ENCODE measurements around the gene KIF16B.

The KIF16B gene

GRCh38 chr20:16609066-16609465 lies 35.8 kb upstream of the KIF16B start:
- Histone ChIP-seq H3K36me3 (ENCODE audit: insufficient read depth, low read length) (no peaks in the 10 kb centered on the region), H3K9ac (ENCODE audit: low read depth, low read length) (no peak overlapping the region), H2AFZ (ENCODE audit: low read depth, low read length) (no peak overlapping the region), H3K79me2 (ENCODE audit: insufficient read depth, low read length) (no peaks in the 10 kb centered on the region), H3K9me3 (ENCODE audit: insufficient read depth, low read length, severe bottlenecking) (no peaks in the 10 kb centered on the region), H3K4me3 (ENCODE audit: low read depth in 1 of 2, low read length in 2 of 2) (no peak overlapping the region), H3K27ac (ENCODE audit: low read length) (no peak overlapping the region), H4K20me1 (ENCODE audit: insufficient read depth, low read length) (no peaks in the 10 kb centered on the region), H3K4me1 (ENCODE audit: insufficient read depth, low read length) (no peaks in the 10 kb centered on the region), H3K27me3 (ENCODE audit: insufficient read depth, low read length, poor library complexity) (no peaks in the 10 kb centered on the region), H3K4me2 (ENCODE audit: insufficient read depth, low read length) (no peak overlapping the region)
- DNase-seq (no peak), ATAC-seq (ENCODE audit: insufficient read depth, low read depth) (no peak)
- no peak for TF ChIP-seq EZH2 (IDR thresholded peaks at IDR 0.05; ENCODE audit: borderline replicate concordance, low read depth, low read length, severe bottlenecking)
- TF ChIP-seq, protein P1, sequence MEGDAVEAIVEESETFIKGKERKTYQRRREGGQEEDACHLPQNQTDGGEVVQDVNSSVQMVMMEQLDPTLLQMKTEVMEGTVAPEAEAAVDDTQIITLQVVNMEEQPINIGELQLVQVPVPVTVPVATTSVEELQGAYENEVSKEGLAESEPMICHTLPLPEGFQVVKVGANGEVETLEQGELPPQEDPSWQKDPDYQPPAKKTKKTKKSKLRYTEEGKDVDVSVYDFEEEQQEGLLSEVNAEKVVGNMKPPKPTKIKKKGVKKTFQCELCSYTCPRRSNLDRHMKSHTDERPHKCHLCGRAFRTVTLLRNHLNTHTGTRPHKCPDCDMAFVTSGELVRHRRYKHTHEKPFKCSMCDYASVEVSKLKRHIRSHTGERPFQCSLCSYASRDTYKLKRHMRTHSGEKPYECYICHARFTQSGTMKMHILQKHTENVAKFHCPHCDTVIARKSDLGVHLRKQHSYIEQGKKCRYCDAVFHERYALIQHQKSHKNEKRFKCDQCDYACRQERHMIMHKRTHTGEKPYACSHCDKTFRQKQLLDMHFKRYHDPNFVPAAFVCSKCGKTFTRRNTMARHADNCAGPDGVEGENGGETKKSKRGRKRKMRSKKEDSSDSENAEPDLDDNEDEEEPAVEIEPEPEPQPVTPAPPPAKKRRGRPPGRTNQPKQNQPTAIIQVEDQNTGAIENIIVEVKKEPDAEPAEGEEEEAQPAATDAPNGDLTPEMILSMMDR (IDR thresholded peaks at IDR 0.05; ENCODE audit: borderline replicate concordance, extremely low read depth, low read length, poor library complexity, severe bottlenecking): no peak

DNA sequence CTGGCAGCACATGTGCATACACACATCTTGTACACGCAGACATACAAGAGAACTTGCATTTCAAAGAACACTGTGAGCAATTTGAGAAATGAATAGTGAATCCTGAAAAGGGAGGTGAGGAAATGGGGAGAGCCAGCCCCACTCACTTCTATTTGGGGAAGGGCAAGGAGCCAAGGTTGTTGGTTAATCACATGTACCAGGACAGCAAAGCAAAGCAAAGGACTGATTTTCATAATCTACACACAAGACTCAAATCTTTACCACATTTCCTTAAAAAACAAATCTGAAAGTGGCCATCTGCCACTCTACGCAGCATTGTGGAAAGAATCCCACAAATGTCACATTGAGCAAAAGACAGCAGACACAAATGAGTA lies 35.0 kb upstream of the KIF16B start:
- Histone ChIP-seq H4K20me1 (ENCODE audit: insufficient read depth, low read length) (no peaks in the 10 kb centered on the region), H3K36me3 (ENCODE audit: insufficient read depth, low read length) (no peaks in the 10 kb centered on the region), H3K27me3 (ENCODE audit: insufficient read depth, low read length, poor library complexity) (no peaks in the 10 kb centered on the region), H3K27ac (ENCODE audit: low read length) (no peak overlapping the region), H3K4me1 (ENCODE audit: insufficient read depth, low read length) (no peaks in the 10 kb centered on the region), H3K4me3 (ENCODE audit: low read depth in 1 of 2, low read length in 2 of 2) (no peak overlapping the region), H3K79me2 (ENCODE audit: insufficient read depth, low read length) (no peaks in the 10 kb centered on the region), H2AFZ (ENCODE audit: low read depth, low read length) (no peak overlapping the region), H3K9ac (ENCODE audit: low read depth, low read length) (no peak overlapping the region), H3K4me2 (ENCODE audit: insufficient read depth, low read length) (no peak overlapping the region), H3K9me3 (ENCODE audit: insufficient read depth, low read length, severe bottlenecking) (no peaks in the 10 kb centered on the region)
- DNase-seq: no peak
- no peak for ATAC-seq (ENCODE audit: insufficient read depth, low read depth)
- TF ChIP-seq EZH2 (IDR thresholded peaks at IDR 0.05; ENCODE audit: borderline replicate concordance, low read depth, low read length, severe bottlenecking): no peak
- TF ChIP-seq, protein P1 (IDR thresholded peaks at IDR 0.05; ENCODE audit: borderline replicate concordance, extremely low read depth, low read length, poor library complexity, severe bottlenecking): no peak

GRCh38 chr20:16607364-16608276 lies 34.4 kb upstream of the KIF16B start:
- no peaks in the 10 kb centered on the region for H3K36me3 ChIP-seq (ENCODE audit: insufficient read depth, low read length)
- DNase-seq (no peak), ATAC-seq (ENCODE audit: insufficient read depth, low read depth) (no peak)
- TF ChIP-seq EZH2 (IDR thresholded peaks at IDR 0.05; ENCODE audit: borderline replicate concordance, low read depth, low read length, severe bottlenecking): no peak
- TF ChIP-seq, protein P1 (IDR thresholded peaks at IDR 0.05; ENCODE audit: borderline replicate concordance, extremely low read depth, low read length, poor library complexity, severe bottlenecking): no peak
- H2AFZ ChIP-seq (ENCODE audit: low read depth, low read length): no peak overlapping the region
- no peaks in the 10 kb centered on the region for H3K9me3 ChIP-seq (ENCODE audit: insufficient read depth, low read length, severe bottlenecking)
- no peaks in the 10 kb centered on the region for H4K20me1 ChIP-seq (ENCODE audit: insufficient read depth, low read length)
- no peak overlapping the region for H3K9ac ChIP-seq (ENCODE audit: low read depth, low read length)
- no peak overlapping the region for H3K4me2 ChIP-seq (ENCODE audit: insufficient read depth, low read length)
- H3K27me3 ChIP-seq (ENCODE audit: insufficient read depth, low read length, poor library complexity): no peaks in the 10 kb centered on the region
- H3K4me3 ChIP-seq (ENCODE audit: low read depth in 1 of 2, low read length in 2 of 2): no peak overlapping the region
- no peak overlapping the region for H3K27ac ChIP-seq (ENCODE audit: low read length)
- no peaks in the 10 kb centered on the region for H3K79me2 ChIP-seq (ENCODE audit: insufficient read depth, low read length)
- no peaks in the 10 kb centered on the region for H3K4me1 ChIP-seq (ENCODE audit: insufficient read depth, low read length)

Data from DND-41 (cell line).